NT2/D1 (cell line): ENCODE results near the gene CAPRIN1.

Experiments
- YY1 ChIP-seq: IDR thresholded peaks from 2 replicates; pipeline ENCODE4 v1.6.1; 2011; ENCODE audit not compliant: insufficient read length, insufficient read depth
- ZNF274 ChIP-seq: IDR thresholded peaks from 2 replicates; pipeline ENCODE4 v1.6.1; 2011; ENCODE audit warnings: mild to moderate bottlenecking, low read depth, low read length

DNA sequence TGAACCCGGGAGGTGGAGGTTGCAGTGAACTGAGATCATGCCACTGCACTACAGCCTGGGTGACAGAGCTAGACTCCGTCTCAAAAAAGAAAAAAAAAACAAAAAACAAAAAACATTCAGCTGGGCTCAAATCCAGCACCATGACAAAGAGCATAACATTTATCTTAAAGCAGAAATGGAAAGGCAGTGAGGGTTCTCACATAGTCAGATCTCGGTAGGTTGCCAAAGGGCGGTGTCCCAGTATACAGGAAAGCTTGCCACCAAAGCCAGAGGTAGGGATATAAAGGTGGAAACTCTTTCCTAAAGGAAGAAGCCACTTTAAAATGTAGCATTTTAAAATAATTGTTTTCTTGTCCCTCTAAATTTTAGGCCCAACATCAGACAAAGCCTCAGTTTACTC lies 22.4 kb upstream of the CAPRIN1 start:
- TF ChIP-seq YY1: no peak
- no peak for TF ChIP-seq ZNF274
